Hepatic stellate cell (primary cell): ENCODE results near the gene LUC7L3.
A peak's percentile ranks its signal among the peaks of the same experiment; 100 is the strongest.
"Not testable (repeated sequence)": the region's sequence is repeated elsewhere in the genome, so short reads cannot be mapped to it uniquely, and the experiment has no call there.

Experiments
- DNase-seq: peaks from one replicate; pipeline ENCODE4 v3.0.0; 2011; ENCODE audit warnings: low spot score

LUC7L3 gene

GRCh38 chr17:50686494-50687199 is 32.8 kb upstream of the LUC7L3 start:
- DNase-seq: peak; percentile 88

GRCh38 chr17:50687200-50688066 is 32.0 kb upstream of the LUC7L3 start:
- no peak for DNase-seq

GRCh38 chr17:50688245-50688644 is 31.2 kb upstream of the LUC7L3 start:
- no peak for DNase-seq

GRCh38 chr17:50689251-50689650 is 30.2 kb upstream of the LUC7L3 start:
- DNase-seq: peak; percentile 74

GRCh38 chr17:50689956-50690886 is 29.2 kb upstream of the LUC7L3 start:
- DNase-seq: no peak

- DNase-seq: no peak
Measured at GRCh38 chr17:50690887-50691549, 28.4 kb upstream of the LUC7L3 start.

- no peak for DNase-seq
Measured at GRCh38 chr17:50691550-50692447, 27.6 kb upstream of the LUC7L3 start.

- DNase-seq: no peak
Measured at GRCh38 chr17:50692448-50693035, 26.9 kb upstream of the LUC7L3 start.

- DNase-seq: peak; percentile 46
Measured at GRCh38 chr17:50693036-50693682, 26.2 kb upstream of the LUC7L3 start.

GRCh38 chr17:50696365-50696879 is 23.0 kb upstream of the LUC7L3 start:
- no peak for DNase-seq

GRCh38 chr17:50697062-50697461 is 22.3 kb upstream of the LUC7L3 start:
- DNase-seq: no peak

GRCh38 chr17:50697663-50698272 is 21.6 kb upstream of the LUC7L3 start:
- no peak for DNase-seq

GRCh38 chr17:50699410-50699809 is 20.0 kb upstream of the LUC7L3 start:
- DNase-seq: no peak

- DNase-seq: no peak
Measured at GRCh38 chr17:50703162-50703561, 16.2 kb upstream of the LUC7L3 start.

GRCh38 chr17:50707289-50708049 is 11.9 kb upstream of the LUC7L3 start, which contains the start of gene ANKRD40:
TSS of gene ANKRD40 (minus strand) at chr17:50707914. CDS start at chr17:50707654, 260 bp downstream.
- DNase-seq: peak; percentile 86

GRCh38 chr17:50708050-50709000 is 11.1 kb upstream of the LUC7L3 start:
- DNase-seq: no peak

- not testable (repeated sequence) for DNase-seq
Measured at GRCh38 chr17:50709053-50709452, 10.3 kb upstream of the LUC7L3 start.
